GM19455 (cell line): ENCODE measurements around the gene MRPS7.
A peak's percentile ranks its signal among the peaks of the same experiment; 100 is the strongest.

Source experiments
- ATAC-seq: cut with Tn5 transposase; IDR thresholded peaks from one replicate; pipeline ENCODE4 v1.9.1; 2021; ENCODE audit not compliant: unreplicated experiment

The MRPS7 gene

GRCh38 chr17:75261336-75262111, at the start of gene MRPS7, which contains the start of gene GGA3:
Gene MRPS7 (plus strand): TSS chr17:75261879. CDS start chr17:75261901, 22 bp downstream.
Gene GGA3 (minus strand): TSS chr17:75261606. CDS start chr17:75261587, 19 bp downstream.
- peak; percentile 92 for ATAC-seq

DNA sequence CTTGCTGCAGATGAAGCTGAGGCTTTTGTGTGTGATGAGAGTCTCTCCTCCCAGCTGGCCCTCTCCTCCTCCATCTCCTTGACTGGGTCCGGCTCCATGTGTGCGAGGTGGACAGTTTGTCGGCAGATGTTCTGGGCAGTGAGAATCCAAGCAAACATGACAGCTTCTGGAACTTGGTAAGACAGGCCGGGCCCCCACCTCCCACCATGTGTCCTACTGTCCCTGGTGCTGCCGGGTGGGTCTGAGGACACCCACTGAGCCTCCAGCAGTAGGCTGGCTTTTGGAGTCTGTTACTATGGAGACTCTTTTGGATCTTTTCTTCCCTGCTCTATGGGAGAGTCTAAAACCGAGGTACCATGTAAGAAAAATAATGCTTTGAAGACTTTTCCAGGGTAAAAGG, 43.5 kb upstream of the MRPS7 start:
- no peak for ATAC-seq

DNA sequence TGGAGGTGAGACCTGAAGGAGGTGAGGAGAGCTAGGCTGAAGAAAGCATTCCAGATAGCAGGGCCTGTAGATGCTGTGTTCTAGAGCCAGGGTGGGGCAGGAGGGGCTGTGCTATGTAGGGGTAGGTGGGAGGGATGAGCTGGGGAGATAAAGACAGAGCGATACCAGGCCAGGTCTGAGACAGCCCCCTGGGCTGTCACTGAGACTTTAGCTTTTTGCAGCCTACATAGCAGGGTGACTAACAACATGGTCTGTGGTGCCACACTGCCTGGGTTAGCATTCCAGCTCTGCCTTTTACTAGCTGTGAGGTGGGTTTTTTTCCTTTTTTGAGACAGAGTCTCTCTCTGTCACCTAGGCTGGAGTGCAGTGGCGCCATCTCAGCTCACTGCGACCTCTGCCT, 41.9 kb upstream of the MRPS7 start:
- no peak for ATAC-seq

DNA sequence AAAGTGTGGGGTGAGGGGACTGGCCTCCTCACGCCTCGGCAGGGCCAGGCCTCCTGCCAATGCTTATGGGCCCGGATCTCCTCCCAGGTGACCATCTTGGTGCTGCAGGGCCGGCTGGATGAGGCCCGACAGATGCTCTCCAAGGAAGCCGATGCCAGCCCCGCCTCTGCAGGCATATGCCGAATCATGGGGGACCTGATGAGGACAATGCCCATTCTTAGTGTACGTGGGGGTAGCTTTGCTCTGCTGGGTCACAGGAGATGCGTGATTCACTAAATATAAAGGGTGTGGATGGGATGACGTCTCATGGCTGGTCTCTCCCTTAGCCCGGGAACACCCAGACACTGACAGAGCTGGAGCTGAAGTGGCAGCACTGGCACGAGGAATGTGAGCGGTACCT, 36.7 kb upstream of the MRPS7 start:
- ATAC-seq, result no peak

GRCh38 chr17:75227729-75228128, 34.0 kb upstream of the MRPS7 start:
- ATAC-seq, result no peak

GRCh38 chr17:75228305-75228704, 33.4 kb upstream of the MRPS7 start:
- no peak for ATAC-seq

DNA sequence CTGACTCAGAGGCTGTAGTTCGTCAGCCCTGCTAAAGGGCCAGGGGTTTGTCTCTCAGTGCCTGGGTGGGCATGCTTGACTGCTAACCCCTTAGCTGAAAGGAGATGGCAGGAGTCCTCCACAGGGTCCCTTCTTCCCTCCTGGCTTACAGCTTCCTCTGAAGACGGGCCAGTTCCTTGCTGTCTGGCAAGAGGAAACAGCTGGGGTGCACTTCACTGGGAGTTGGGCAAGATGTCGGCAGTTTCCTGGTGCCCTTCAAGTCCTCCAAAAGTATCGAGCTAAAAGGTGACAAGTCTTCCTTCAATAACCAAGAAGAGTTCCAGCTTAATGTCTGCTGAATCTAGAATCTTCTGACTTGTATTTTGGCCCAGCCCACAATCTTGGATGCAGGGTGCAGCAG, 32.8 kb upstream of the MRPS7 start:
- ATAC-seq, result no peak

- no peak for ATAC-seq
These were observed 30.6 kb upstream of the MRPS7 start for GRCh38 chr17:75231071-75231470.

- ATAC-seq, result no peak
These were observed 29.8 kb upstream of the MRPS7 start for GRCh38 chr17:75231741-75232464.

DNA sequence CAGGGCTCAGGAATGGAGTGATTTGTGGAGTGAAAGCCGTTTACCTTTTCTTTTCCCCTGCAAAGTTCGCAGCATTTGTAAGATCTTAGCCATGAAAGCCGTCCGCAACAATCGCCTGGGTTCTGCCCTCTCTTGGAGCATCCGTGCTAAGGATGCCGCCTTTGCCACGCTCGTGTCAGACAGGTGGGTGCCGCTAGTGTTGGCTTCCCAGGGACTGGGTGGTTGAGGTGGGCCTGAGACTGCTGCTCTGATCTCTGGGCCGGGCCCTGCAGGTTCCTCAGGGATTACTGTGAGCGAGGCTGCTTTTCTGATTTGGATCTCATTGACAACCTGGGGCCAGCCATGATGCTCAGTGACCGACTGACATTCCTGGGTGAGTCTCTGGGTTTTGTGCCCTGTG, 28.9 kb upstream of the MRPS7 start:
- no peak for ATAC-seq

DNA sequence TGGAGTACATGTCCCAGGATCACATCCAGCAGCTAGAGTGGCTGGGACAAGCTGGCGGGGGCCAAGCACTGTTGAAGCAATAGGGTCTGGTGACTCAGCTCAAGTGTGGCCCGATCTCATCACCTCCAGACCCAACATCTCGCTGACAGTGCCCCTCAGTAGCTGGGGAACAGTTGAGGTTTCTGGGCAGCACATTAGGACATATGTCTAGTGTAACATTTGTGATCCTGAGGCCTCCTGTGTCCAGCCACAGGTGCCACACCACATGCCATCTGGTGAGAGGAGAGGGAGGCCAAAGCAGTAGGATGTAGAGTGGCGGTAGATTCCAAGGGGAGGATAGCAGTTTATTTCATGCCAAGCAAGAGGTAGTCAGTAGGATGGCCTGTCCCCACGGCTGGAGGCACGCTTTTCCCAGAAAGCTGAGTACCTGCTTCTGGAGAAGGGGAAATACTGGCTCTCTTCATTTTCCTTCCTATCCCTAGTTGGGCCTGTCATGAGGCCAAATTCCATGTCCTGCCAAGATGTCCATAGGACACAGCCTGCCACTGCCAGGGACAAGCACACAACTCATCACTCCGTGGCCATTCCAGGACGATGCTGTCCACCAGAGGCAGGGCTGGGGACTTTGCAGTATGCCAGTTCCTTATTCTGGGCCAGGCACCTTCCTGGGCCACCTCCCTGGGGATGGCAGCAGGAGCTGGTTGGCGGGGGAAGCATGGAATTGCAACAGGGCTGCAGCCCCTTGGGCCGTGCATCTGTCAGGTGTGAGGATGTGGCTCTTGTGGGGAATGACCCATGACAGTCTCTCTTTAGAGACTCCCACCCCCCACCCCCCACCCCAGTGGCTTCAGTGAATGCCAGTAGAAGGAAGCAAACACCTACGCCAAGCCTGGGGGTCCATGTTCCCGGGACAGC, 24.3 kb upstream of the MRPS7 start:
- no peak for ATAC-seq

GRCh38 chr17:75238020-75238580, 23.6 kb upstream of the MRPS7 start:
- no peak for ATAC-seq

DNA sequence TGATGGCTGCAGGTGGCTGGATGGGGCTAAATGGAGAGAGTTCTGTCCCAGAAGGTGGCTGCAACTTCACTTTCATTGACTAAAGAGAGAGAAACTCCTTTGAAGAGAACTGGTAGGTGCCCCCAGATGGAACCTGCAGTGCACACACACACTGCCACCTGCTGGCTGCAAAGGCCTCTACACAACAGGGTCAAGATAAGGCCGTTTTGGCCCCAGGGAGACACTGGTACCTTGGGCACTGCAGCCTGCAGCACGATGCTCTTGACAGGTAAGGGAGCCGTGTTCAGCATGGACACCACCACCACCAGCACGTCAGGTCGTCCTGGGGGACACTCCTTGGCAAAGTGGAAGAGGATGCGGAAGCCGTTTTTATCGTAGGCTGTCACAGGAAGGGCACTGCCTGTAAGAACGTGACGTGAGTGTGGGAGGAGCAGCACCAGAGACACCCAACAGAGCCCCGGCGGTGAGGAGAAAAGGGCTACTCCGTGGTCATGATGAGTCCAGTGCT, 22.9 kb upstream of the MRPS7 start:
- no peak for ATAC-seq

DNA sequence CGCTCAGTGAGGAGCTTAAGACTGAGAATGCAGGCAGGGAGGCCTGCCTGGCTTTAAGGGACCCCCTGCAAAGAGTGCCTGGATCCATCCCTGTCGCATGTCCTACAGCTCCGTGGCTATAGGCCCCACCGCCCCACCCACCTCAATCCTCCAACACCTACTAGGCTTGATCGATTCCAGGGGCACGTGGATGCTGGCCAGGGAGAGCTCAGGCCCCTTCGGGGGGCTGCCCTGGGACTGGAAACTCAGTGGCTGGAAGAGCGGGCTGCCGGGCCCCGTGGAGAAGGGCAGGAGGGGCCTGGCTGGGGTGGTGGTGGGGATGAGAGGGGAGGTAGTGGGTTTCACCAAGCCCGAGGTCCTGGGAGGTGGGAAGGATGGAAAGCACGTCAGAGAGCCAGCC, 22.5 kb upstream of the MRPS7 start:
- no peak for ATAC-seq

DNA sequence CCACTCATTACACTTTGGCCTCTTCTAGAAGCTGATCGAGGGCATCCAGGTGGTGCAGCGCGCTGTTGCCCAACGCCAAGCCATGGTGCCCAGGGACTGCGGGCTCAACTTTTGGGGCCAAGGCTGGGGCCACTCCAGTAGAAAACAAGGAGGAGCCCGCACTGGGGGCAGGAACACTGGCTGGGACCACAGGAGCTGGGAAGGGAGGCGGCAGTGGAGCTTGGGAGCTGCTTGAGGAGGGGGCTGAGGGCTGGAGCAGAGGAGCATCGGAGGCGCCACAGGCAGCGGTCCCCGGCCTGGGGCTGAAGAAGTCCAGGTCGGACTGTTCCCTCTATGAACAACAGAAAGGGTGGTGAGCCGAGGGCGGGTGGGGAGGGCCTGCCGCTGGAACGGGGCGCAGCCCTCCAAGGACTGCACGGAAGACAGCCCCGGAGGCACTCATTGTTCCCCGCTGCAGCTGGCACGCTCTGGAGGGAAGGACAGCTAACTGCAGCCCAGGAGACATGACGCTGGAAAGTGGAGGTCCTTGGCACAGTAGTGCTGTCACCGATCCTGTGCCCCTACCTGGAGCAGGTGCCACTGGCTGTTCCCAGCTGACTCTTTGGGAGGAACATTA, 21.8 kb upstream of the MRPS7 start:
- ATAC-seq, result no peak

- ATAC-seq, result no peak
These were observed 21.1 kb upstream of the MRPS7 start for GRCh38 chr17:75240394-75241142.

DNA sequence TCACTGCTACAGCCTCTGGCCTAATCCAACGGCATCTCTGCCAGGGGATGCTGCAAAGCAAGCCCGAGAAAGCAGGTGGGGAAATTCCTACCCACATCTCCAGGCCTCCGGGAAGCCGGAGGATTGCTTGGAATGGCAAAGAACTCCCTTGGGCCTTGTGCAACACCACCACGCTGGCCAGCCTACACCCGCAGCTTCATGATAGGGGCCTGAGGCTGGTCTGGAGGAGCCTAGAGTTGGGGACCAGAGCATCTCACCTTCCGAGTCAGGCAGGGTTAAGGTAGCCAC, 20.6 kb upstream of the MRPS7 start:
- ATAC-seq, result no peak

DNA sequence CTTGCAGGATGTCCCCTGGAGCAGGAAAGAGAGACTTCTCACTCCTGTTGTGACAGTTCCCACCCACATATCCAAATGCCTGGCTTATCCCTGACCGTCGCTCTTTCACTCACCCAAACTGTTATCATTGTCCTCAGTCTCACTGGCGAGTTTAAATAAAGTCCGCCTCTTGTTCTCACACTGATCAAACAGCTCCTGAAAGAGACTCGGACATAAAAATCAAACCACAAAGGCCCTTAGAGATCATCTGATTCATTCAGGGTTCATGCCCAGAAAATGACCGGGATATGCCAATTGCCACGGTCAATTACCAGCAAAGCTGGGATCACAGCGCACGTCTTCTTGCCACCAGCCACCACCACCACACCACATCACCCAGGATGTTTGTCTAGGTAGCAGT, 20.2 kb upstream of the MRPS7 start:
- no peak for ATAC-seq

GRCh38 chr17:75241996-75242460, 19.7 kb upstream of the MRPS7 start:
- ATAC-seq, result no peak
